Hematopoietic multipotent progenitor cell treated with erythropoietin and hydrocortisone succinate and interleukin-3 and kit ligand, for 8 days (in vitro differentiated cells): Measurements from ENCODE around the gene ZNF79.
"Not testable (repeated sequence)": the region's sequence is repeated elsewhere in the genome, so short reads cannot be mapped to it uniquely, and the experiment has no call there.

Experiments used
- DNase-seq: peaks from one replicate; pipeline ENCODE4 v3.0.0-alpha.2; 2015

The ZNF79 gene

GRCh38 chr9:127458921-127459320 lies 34.7 kb downstream of the ZNF79 start:
- DNase-seq, result no peak

- DNase-seq, result no peak
Observed at GRCh38 chr9:127463382-127463781, 39.2 kb downstream of the ZNF79 start.

GRCh38 chr9:127463911-127464310 lies 39.7 kb downstream of the ZNF79 start:
- DNase-seq, result no peak

GRCh38 chr9:127466407-127466917 lies 42.3 kb downstream of the ZNF79 start:
- not testable (repeated sequence) for DNase-seq

GRCh38 chr9:127467621-127468020 lies 43.4 kb downstream of the ZNF79 start:
- DNase-seq, result no peak

GRCh38 chr9:127470662-127471061 lies 46.5 kb downstream of the ZNF79 start:
- peak; percentile 6 for DNase-seq

- DNase-seq, result no peak
Observed at GRCh38 chr9:127473501-127473900, 49.3 kb downstream of the ZNF79 start.

GRCh38 chr9:127473932-127474331 lies 49.8 kb downstream of the ZNF79 start:
- DNase-seq, result no peak

GRCh38 chr9:127474592-127474991 lies 50.4 kb downstream of the ZNF79 start:
- DNase-seq, result no peak

GRCh38 chr9:127479507-127480081 lies 55.4 kb downstream of the ZNF79 start:
- DNase-seq, result no peak

GRCh38 chr9:127482662-127483061 lies 58.5 kb downstream of the ZNF79 start:
- DNase-seq, result no peak

- DNase-seq, result no peak
Observed at GRCh38 chr9:127485995-127486394, 61.8 kb downstream of the ZNF79 start.

GRCh38 chr9:127488946-127489345 lies 64.8 kb downstream of the ZNF79 start:
- DNase-seq, result no peak

GRCh38 chr9:127489471-127490115 lies 65.4 kb downstream of the ZNF79 start:
- no peak for DNase-seq

- no peak for DNase-seq
Observed at GRCh38 chr9:127490535-127491230, 66.5 kb downstream of the ZNF79 start.

- DNase-seq, result no peak
Observed at GRCh38 chr9:127491516-127491915, 67.3 kb downstream of the ZNF79 start.

- DNase-seq, result no peak
Observed at GRCh38 chr9:127492616-127493015, 68.4 kb downstream of the ZNF79 start.

GRCh38 chr9:127493592-127494303 lies 69.6 kb downstream of the ZNF79 start:
- DNase-seq, result no peak

GRCh38 chr9:127494304-127494702 lies 70.1 kb downstream of the ZNF79 start:
- DNase-seq, result no peak
